ENCODE measurements around the gene KLRF2. TPM values are rescaled to one million over a fixed set of nuclear protein-coding genes. Genes with fewer than 3 reads are reported as not detected.

The KLRF2 gene
- total RNA-seq, 1 experiment from 2014 or later, result not detected

DNA sequence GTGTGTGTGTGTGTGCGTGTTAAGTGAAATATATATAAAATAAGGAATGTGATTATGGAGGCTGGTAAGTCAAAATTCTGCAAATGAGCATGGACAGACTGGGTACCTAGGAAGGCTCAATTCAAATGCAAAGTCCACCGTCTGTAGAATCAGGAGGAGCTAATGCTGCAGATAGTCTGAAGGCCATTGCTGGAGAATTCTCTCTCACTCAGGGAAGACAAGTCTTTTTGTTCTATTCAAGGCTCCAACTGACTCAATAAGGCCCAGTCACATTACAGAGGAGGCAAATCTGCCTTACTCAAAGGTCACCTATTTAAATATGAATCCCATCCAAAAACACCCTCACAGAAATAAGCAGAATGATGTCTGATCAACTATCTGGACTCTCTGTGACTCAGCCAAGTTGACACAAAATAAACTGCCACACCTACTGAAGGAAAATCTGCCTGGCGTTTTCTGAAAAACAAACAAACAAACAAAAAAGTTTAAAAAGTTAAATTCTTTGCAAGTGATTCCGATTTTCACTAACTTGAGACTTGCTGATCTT lies 684 bp upstream of the KLRF2 start:
- ATAC-seq (no peak), DNase-seq (no peak)
- Histone ChIP-seq H3K27ac (ENCODE audit: low read length) (no peak overlapping the region), H3K9me2 (replicated peaks; ENCODE audit: low read length) (no peaks in the 10 kb centered on the region), H3K36me3 (ENCODE audit: low read depth, low read length) (no peaks in the 10 kb centered on the region), H3K4me1 (ENCODE audit: insufficient read depth, low read length) (no peaks in the 10 kb centered on the region), H4K20me1 (ENCODE audit: low read length) (no peaks in the 10 kb centered on the region), H2AFZ (ENCODE audit: low read length) (no peak overlapping the region), H3K9me3 (ENCODE audit: low read length) (no peaks in the 10 kb centered on the region), H3K4me3 (ENCODE audit: low read length) (no peak overlapping the region), H3K4me2 (ENCODE audit: low read length) (no peak overlapping the region), H3K27me3 (ENCODE audit: low read length) (no peaks in the 10 kb centered on the region), H3K9ac (ENCODE audit: low read length) (no peak overlapping the region), H3F3A (ENCODE audit: low read length, unreplicated experiment) (no peaks in the 10 kb centered on the region), H3K79me2 (ENCODE audit: low read length) (no peaks in the 10 kb centered on the region)
- intact Hi-C loops (cut with micrococcal nuclease), result no loop called here
- ChIA-PET CTCF (no interaction called here), POLR2A (ENCODE audit: unreplicated experiment) (no interaction called here)
- TF ChIP-seq EZH2 (IDR thresholded peaks at IDR 0.05; ENCODE audit: low read length, unreplicated experiment) (no peak), EZH2phosphoT487 (IDR thresholded peaks at IDR 0.05; ENCODE audit: borderline replicate concordance, low read length) (no peak)
- TF ChIP-seq, protein P1, sequence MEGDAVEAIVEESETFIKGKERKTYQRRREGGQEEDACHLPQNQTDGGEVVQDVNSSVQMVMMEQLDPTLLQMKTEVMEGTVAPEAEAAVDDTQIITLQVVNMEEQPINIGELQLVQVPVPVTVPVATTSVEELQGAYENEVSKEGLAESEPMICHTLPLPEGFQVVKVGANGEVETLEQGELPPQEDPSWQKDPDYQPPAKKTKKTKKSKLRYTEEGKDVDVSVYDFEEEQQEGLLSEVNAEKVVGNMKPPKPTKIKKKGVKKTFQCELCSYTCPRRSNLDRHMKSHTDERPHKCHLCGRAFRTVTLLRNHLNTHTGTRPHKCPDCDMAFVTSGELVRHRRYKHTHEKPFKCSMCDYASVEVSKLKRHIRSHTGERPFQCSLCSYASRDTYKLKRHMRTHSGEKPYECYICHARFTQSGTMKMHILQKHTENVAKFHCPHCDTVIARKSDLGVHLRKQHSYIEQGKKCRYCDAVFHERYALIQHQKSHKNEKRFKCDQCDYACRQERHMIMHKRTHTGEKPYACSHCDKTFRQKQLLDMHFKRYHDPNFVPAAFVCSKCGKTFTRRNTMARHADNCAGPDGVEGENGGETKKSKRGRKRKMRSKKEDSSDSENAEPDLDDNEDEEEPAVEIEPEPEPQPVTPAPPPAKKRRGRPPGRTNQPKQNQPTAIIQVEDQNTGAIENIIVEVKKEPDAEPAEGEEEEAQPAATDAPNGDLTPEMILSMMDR (conservative IDR thresholded peaks at IDR 0.05; ENCODE audit: low read depth, low read length), result no peak
- no TSS peak for BruUV-seq (replicated peaks)

DNA sequence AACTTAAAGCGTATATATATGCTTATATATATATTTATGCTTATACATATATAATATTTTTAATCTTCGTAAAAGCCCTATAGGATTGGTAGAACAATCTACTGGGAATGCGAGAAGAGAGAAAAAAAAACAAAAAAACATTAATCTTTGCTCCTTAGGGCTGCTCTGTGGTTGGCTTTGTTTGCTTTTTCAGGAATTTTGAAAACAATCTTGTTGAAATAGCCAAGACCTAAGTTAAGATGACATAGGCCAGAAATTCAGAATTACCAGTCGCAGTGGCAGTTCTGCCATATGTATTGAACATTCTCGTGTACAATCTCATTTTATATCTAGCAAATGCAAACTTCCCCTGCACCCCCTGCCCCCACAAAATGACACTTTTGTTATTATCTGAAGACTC lies 699 bp downstream of the KLRF2 start:
- DNase-seq, result no peak
- no peaks in the 10 kb centered on the region for H3K9me3 ChIP-seq (ENCODE audit: low read length)
- intact Hi-C loops (cut with micrococcal nuclease), result no loop called here
- no peaks in the 10 kb centered on the region for H3K36me3 ChIP-seq (ENCODE audit: low read depth, low read length)
- no peaks in the 10 kb centered on the region for H3K27me3 ChIP-seq (ENCODE audit: low read length)
- ChIA-PET CTCF (no interaction called here), POLR2A (ENCODE audit: unreplicated experiment) (no interaction called here)
- H3K4me2 ChIP-seq (ENCODE audit: low read length), result no peak overlapping the region
- no peak overlapping the region for H3K27ac ChIP-seq (ENCODE audit: low read length)
- no peak overlapping the region for H3K9ac ChIP-seq (ENCODE audit: low read length)
- no peaks in the 10 kb centered on the region for H3K9me2 ChIP-seq (replicated peaks; ENCODE audit: low read length)
- H2AFZ ChIP-seq (ENCODE audit: low read length), result no peak overlapping the region
- H3K79me2 ChIP-seq (ENCODE audit: low read length), result no peaks in the 10 kb centered on the region
- ATAC-seq, result no peak
- no TSS peak for BruUV-seq (replicated peaks)
- H3K4me1 ChIP-seq (ENCODE audit: insufficient read depth, low read length), result no peaks in the 10 kb centered on the region
- H4K20me1 ChIP-seq (ENCODE audit: low read length), result no peaks in the 10 kb centered on the region
- no peaks in the 10 kb centered on the region for H3F3A ChIP-seq (ENCODE audit: low read length, unreplicated experiment)
- no peak overlapping the region for H3K4me3 ChIP-seq (ENCODE audit: low read length)
- no peak for TF ChIP-seq EZH2phosphoT487 (IDR thresholded peaks at IDR 0.05; ENCODE audit: borderline replicate concordance, low read length)
- TF ChIP-seq EZH2 (IDR thresholded peaks at IDR 0.05; ENCODE audit: low read length, unreplicated experiment), result no peak
- TF ChIP-seq, protein P1 (conservative IDR thresholded peaks at IDR 0.05; ENCODE audit: low read depth, low read length), result no peak

DNA sequence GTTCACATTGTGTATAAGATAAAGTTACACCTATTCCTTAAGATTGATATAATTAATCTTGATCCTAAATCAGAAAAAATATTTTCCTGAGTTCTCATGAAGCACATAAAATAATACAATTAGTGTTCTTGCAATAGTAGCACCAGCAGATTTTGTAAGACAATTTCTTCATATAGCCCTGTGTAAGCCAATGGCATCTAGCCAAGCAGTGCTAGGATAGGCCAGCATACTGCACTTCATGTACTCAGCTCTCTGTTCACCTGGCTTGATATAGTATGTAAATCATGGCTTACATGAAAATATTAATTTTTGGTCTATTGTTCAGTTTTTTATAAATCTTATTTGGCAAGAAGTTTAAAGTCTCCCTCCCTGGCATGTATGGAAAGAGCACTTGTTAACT lies 1.9 kb downstream of the KLRF2 start:
- no TSS peak for BruUV-seq (replicated peaks)
- H3K27ac ChIP-seq (ENCODE audit: low read length), result no peak overlapping the region
- no peaks in the 10 kb centered on the region for H4K20me1 ChIP-seq (ENCODE audit: low read length)
- no peaks in the 10 kb centered on the region for H3K79me2 ChIP-seq (ENCODE audit: low read length)
- intact Hi-C loops (cut with micrococcal nuclease), result no loop called here
- TF ChIP-seq, protein P1 (conservative IDR thresholded peaks at IDR 0.05; ENCODE audit: low read depth, low read length), result no peak
- no peak for TF ChIP-seq EZH2phosphoT487 (IDR thresholded peaks at IDR 0.05; ENCODE audit: borderline replicate concordance, low read length)
- no peak for TF ChIP-seq EZH2 (IDR thresholded peaks at IDR 0.05; ENCODE audit: low read length, unreplicated experiment)
- no peak overlapping the region for H3K9ac ChIP-seq (ENCODE audit: low read length)
- no peaks in the 10 kb centered on the region for H3K4me1 ChIP-seq (ENCODE audit: insufficient read depth, low read length)
- DNase-seq, result no peak
- ChIA-PET POLR2A (ENCODE audit: unreplicated experiment) (no interaction called here), CTCF (no interaction called here)
- no peaks in the 10 kb centered on the region for H3K36me3 ChIP-seq (ENCODE audit: low read depth, low read length)
- H3F3A ChIP-seq (ENCODE audit: low read length, unreplicated experiment), result no peaks in the 10 kb centered on the region
- no peak for ATAC-seq
- H3K9me3 ChIP-seq (ENCODE audit: low read length), result no peaks in the 10 kb centered on the region
- no peak overlapping the region for H3K4me3 ChIP-seq (ENCODE audit: low read length)
- no peak overlapping the region for H2AFZ ChIP-seq (ENCODE audit: low read length)
- H3K27me3 ChIP-seq (ENCODE audit: low read length), result no peaks in the 10 kb centered on the region
- no peak overlapping the region for H3K4me2 ChIP-seq (ENCODE audit: low read length)
- no peaks in the 10 kb centered on the region for H3K9me2 ChIP-seq (replicated peaks; ENCODE audit: low read length)
